HepG2 (cell line): ENCODE results near the gene IL17C. TPM values are rescaled to one million over a fixed set of nuclear protein-coding genes. Genes with fewer than 3 reads are reported as not detected.

Source experiments
- ATAC-seq: fragments of 200-7000 bp; cut with Tn5 transposase; 3 replicates; pipeline ENCODE4 v1.9.1; 2020; ENCODE audit warnings: mild to moderate bottlenecking, moderate library complexity
- BruUV-seq: library from RNA; stranded (reverse); fragments of 400-500 nt; replicated peaks from 2 replicates; lab custom pipeline; 2021; lab: Mats Ljungman, UMichigan
- CTCF ChIA-PET: fragments of 300-600 bp; formaldehyde crosslinking; extraction: SDS; loops from one replicate; lab custom pipeline; 2021; ENCODE audit warnings: low total read pairs, inconsistent platforms, low intra/inter-chr PET ratio; lab: Yijun Ruan, JAX
- POLR2A ChIA-PET: fragments of 350-600 bp; sonication (Branson Sonifier 250); formaldehyde crosslinking; loops from one replicate; lab custom pipeline; 2020; ENCODE audit warnings: antibody characterized with exemption, inconsistent platforms; lab: Yijun Ruan, JAX
- DNase-seq: peaks from one replicate; pipeline ENCODE4 v3.0.0-alpha.2; 2015; ENCODE audit warnings: low spot score
- FAIRE-seq: peaks from 3 replicates; lab custom pipeline; 2011; peaks lifted over from hg19 to GRCh38; lab: Jason Lieb, UNC
- H2AFZ ChIP-seq: one replicate; pipeline ENCODE4 v1.6.1; 2011; ENCODE audit warnings: low read length, inconsistent platforms
- H3K27ac ChIP-seq: fragments of 300-600 bp; 3 replicates; pipeline ENCODE4 v1.8.0; 2011; ENCODE audit warnings: mixed run types, mild to moderate bottlenecking, mixed read lengths, low read length, inconsistent platforms; ENCODE audit not compliant: insufficient read depth; ENCODE audit errors: extremely low read length
- H3K27me3 ChIP-seq, 2 experiments: fragments of 200-600 bp in 1 of 2; 2 replicates in 1 of 2; 3 replicates in 1 of 2; pipeline versions ENCODE4 v1.6.0 to v1.8.0; 2011; ENCODE audit warnings: low read length in 2 of 2, mild to moderate bottlenecking in 2 of 2, moderate library complexity in 2 of 2, inconsistent platforms in 1 of 2; ENCODE audit not compliant: insufficient read depth in 2 of 2, control insufficient read depth in 1 of 2
- H3K36me3 ChIP-seq, 2 experiments: fragments of 200-600 bp in 1 of 2; replicated peaks in 1 of 2; 2 replicates in 1 of 2; 3 replicates in 1 of 2; pipeline versions ENCODE4 v1.5.1 to v1.8.0; 2011; ENCODE audit warnings: low read length in 2 of 2, inconsistent platforms in 1 of 2; ENCODE audit not compliant: insufficient read depth in 2 of 2, control insufficient read depth in 1 of 2
- H3K4me1 ChIP-seq: 2 replicates; pipeline ENCODE4 v1.5.1; 2012; ENCODE audit warnings: low read length, inconsistent platforms; ENCODE audit not compliant: insufficient read depth
- H3K4me2 ChIP-seq: 2 replicates; pipeline ENCODE4 v1.6.0; 2011; ENCODE audit warnings: low read depth, low read length, inconsistent platforms
- H3K4me3 ChIP-seq, 3 experiments: fragments of 200-600 bp in 1 of 3; sonication (generic), shearing (Covaris generic) in 1 of 3; replicated peaks in 1 of 3; 2 replicates each; pipeline ENCODE4 v1.5.1; 2011 to 2016; ENCODE audit warnings: low read length in 3 of 3, inconsistent platforms in 2 of 3, low read depth in 2 of 3, mild to moderate bottlenecking in 2 of 3, control low read depth in 1 of 3, mixed read lengths in 1 of 3; ENCODE audit not compliant: insufficient read depth in 1 of 3
- H3K79me2 ChIP-seq: one replicate; pipeline ENCODE4 v1.6.1; 2011; ENCODE audit warnings: low read length, inconsistent platforms; ENCODE audit not compliant: insufficient read depth
- H3K9ac ChIP-seq: 2 replicates; pipeline ENCODE4 v1.6.0; 2011; ENCODE audit warnings: mild to moderate bottlenecking, low read depth, low read length, inconsistent platforms; ENCODE audit not compliant: insufficient read depth
- H3K9me3 ChIP-seq: 2 replicates; pipeline ENCODE4 v1.5.1; 2012; ENCODE audit warnings: mild to moderate bottlenecking, low read length
- H4K20me1 ChIP-seq: 2 replicates; pipeline ENCODE4 v1.6.0; 2011; ENCODE audit warnings: inconsistent platforms, mild to moderate bottlenecking, low read length, moderate library complexity; ENCODE audit not compliant: insufficient read depth
- GATAD2A ChIP-seq: IDR thresholded peaks from 2 replicates; pipeline ENCODE4 v1.6.1; 2016
- PHF8 ChIP-seq: sonication (generic); formaldehyde crosslinking; IDR thresholded peaks from 2 replicates; pipeline ENCODE4 v1.5.0; 2020; ENCODE audit warnings: missing genetic modification reagents
- POLR2G ChIP-seq: fragments of 200-400 bp; formaldehyde crosslinking; IDR thresholded peaks from 2 replicates; pipeline ENCODE4 v1.6.1; 2018; ENCODE audit warnings: mild to moderate bottlenecking, low read depth, low read length, moderate library complexity
- ZNF33B ChIP-seq: sonication (generic); formaldehyde crosslinking; IDR thresholded peaks from 2 replicates; pipeline ENCODE4 v1.5.1; 2020; ENCODE audit warnings: mild to moderate bottlenecking, missing genetic modification reagents
- ZNF557 ChIP-seq: sonication (generic); formaldehyde crosslinking; IDR thresholded peaks from 2 replicates; pipeline ENCODE4 v1.4.0; 2020; ENCODE audit warnings: missing genetic modification reagents
- ZNF747 ChIP-seq: sonication (generic); formaldehyde crosslinking; IDR thresholded peaks from 2 replicates; pipeline ENCODE4 v1.8.1; 2023; ENCODE audit warnings: missing genetic modification reagents, mild to moderate bottlenecking, borderline replicate concordance
- ZNF883 ChIP-seq: sonication (generic); formaldehyde crosslinking; IDR thresholded peaks from 2 replicates; pipeline ENCODE4 v1.5.1; 2020; ENCODE audit warnings: mild to moderate bottlenecking, missing genetic modification reagents; ENCODE audit errors: not compliant biosample characterization
- WGBS: methylation state at CpG from one replicate; pipeline ENCODE4 v1.1.6; 2017; ENCODE audit warnings: low lambda C conversion rate; 5-methylcytosine and 5-hydroxymethylcytosine counted together
- in situ Hi-C: cut with HindIII; loops from 2 replicates; pipeline ENCODE4 v1.10.0; 2017; ENCODE audit warnings: low pct_unique_long_range_greater_than_20kb; ENCODE audit not compliant: extremely low pct_ligation_motif_present
- intact Hi-C: fragments of 100-400 bp; cut with micrococcal nuclease; formaldehyde crosslinking; loops from one replicate; pipeline ENCODE4 v1.10.0; 2022; ENCODE audit not compliant: unreplicated experiment
- polyA plus RNA-seq, 8 experiments: library from polyadenylated mRNA; depleted of rRNA in 3 of 8; stranded (reverse) in 7 of 8; unstranded in 1 of 8; fragments of >200 nt; fragmentation: Illumina TruSeq in 4 of 8; extraction: Trizol in 4 of 8; gene quantifications; 2 replicates each; pipeline versions ENCODE4 v1.2.1 to v1.2.3, GENCODE V29; 2011 to 2016; ENCODE audit warnings: low read depth in 4 of 8, missing spikeins in 1 of 8, mixed read lengths in 1 of 8; ENCODE audit not compliant: insufficient read depth in 1 of 8
- total RNA-seq, 5 experiments: library from RNA; depleted of rRNA; stranded (reverse); fragments of >200 nt; fragmentation: Illumina TruSeq; extraction: Trizol; gene quantifications; 2 replicates each; pipeline ENCODE4 v1.2.3, GENCODE V29; 2016; ENCODE audit warnings: low read depth in 1 of 5
- TF ChIP-seq, protein P1 (sequence below): sonication (generic); formaldehyde crosslinking; IDR thresholded peaks from 2 replicates; pipeline ENCODE4 v1.5.1; 2020; ENCODE audit warnings: mild to moderate bottlenecking, missing genetic modification reagents, moderate library complexity

IL17C gene
- total and polyA plus RNA-seq, 2 of the 13 experiments (the other 11 are each of a cell fraction or from before 2014, with no cell fraction given) = not detected

DNA sequence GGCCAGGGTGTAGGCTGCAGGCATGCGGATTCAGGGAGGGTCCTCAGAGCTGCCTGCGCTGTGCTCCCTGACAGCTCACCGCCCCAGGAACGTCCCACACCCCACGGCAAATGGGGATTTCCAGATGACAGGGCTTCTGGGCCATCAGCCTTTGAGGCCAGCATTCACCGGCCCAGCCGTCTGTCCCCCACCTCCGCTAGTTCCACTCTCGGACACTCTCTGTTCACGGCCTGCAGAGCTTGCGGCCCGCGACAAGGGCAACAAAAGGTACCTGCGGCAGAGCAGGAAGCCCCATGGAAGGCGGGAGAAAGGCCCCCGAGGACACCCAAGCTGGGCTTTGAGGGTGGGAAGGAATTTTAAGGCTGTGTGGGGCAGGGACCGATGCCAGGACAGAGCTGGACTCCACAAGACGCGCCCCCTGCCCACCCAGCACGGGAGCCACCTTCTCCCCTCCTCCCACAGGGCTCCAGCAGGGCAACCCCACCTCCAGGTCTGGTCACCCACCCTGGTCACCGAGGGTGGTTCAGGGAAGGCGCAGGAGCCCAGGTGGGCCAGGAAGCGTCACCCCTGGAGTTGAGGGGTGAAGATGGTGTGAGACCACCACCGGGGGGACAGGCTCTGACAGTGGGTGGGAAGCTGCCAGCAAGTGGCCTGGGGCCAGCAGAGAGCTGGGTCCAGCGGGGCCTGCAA lies 18.1 kb downstream of the IL17C start:
- no peaks in the 10 kb centered on the region for H3K9me3 ChIP-seq
- POLR2A ChIA-PET = no interaction called here
- intact Hi-C loops = no loop called here
- ATAC-seq = no peak
- BruUV-seq = no TSS peak
- peaks cover 46% of the 10 kb centered on the region for H3K79me2 ChIP-seq
- no peak overlapping the region for H3K9ac ChIP-seq
- H2AFZ ChIP-seq = no peak overlapping the region
- TF ChIP-seq ZNF747 (CRISPR knock-in tag) (no peak), ZNF33B (CRISPR knock-in tag) (0 out of 2 replicates have a peak, but pooled peaks have one; percentile 51), GATAD2A (no peak), ZNF557 (CRISPR knock-in tag) (no peak), ZNF883 (CRISPR knock-in tag) (peak; percentile 44), POLR2G (0 out of 2 replicates have a peak, but pooled peaks have one; percentile 14), PHF8 (0 out of 2 replicates have a peak, but pooled peaks have one; percentile 27)
- TF ChIP-seq, protein P1, sequence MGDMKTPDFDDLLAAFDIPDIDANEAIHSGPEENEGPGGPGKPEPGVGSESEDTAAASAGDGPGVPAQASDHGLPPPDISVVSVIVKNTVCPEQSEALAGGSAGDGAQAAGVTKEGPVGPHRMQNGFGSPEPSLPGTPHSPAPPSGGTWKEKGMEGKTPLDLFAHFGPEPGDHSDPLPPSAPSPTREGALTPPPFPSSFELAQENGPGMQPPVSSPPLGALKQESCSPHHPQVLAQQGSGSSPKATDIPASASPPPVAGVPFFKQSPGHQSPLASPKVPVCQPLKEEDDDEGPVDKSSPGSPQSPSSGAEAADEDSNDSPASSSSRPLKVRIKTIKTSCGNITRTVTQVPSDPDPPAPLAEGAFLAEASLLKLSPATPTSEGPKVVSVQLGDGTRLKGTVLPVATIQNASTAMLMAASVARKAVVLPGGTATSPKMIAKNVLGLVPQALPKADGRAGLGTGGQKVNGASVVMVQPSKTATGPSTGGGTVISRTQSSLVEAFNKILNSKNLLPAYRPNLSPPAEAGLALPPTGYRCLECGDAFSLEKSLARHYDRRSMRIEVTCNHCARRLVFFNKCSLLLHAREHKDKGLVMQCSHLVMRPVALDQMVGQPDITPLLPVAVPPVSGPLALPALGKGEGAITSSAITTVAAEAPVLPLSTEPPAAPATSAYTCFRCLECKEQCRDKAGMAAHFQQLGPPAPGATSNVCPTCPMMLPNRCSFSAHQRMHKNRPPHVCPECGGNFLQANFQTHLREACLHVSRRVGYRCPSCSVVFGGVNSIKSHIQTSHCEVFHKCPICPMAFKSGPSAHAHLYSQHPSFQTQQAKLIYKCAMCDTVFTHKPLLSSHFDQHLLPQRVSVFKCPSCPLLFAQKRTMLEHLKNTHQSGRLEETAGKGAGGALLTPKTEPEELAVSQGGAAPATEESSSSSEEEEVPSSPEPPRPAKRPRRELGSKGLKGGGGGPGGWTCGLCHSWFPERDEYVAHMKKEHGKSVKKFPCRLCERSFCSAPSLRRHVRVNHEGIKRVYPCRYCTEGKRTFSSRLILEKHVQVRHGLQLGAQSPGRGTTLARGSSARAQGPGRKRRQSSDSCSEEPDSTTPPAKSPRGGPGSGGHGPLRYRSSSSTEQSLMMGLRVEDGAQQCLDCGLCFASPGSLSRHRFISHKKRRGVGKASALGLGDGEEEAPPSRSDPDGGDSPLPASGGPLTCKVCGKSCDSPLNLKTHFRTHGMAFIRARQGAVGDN = peak; percentile 5; the same call in 1 of the 2 replicates
- DNase-seq = no peak
- H3K4me2 ChIP-seq = no peak overlapping the region
- H3K4me1 ChIP-seq = peaks cover 39% of the 10 kb centered on the region
- 88% methylated on average over 23 of the region's 25 CpGs for WGBS
- no peak overlapping the region for H3K27ac ChIP-seq
- no peak overlapping the region for H3K4me3 ChIP-seq
- H3K36me3 ChIP-seq = peaks cover 13 to 56% of the 10 kb centered on the region in 2 experiments
- no peak for FAIRE-seq
- H4K20me1 ChIP-seq = peaks cover 33% of the 10 kb centered on the region
- in situ Hi-C loops = no loop called here
- no peaks in the 10 kb centered on the region for H3K27me3 ChIP-seq
- CTCF ChIA-PET = no interaction called here
